Type B pancreatic cell (in vitro differentiated cells): ENCODE measurements around the gene MSI2. TPM values are rescaled to one million over a fixed set of nuclear protein-coding genes. Genes with fewer than 3 reads are reported as not detected.

Experiments
- DNase-seq: peaks from one replicate; pipeline ENCODE4 v3.0.0; 2021; ENCODE audit warnings: mixed read lengths; ENCODE audit not compliant: unreplicated experiment; ENCODE audit errors: extremely low spot score
- H3K27ac Mint-ChIP-seq: 2 replicates; pipeline ENCODE4 v1.8.0; 2021; ENCODE audit warnings: mild to moderate bottlenecking, mixed read lengths
- H3K27me3 Mint-ChIP-seq: 2 replicates; pipeline ENCODE4 v1.8.0; 2021; ENCODE audit warnings: mixed read lengths
- H3K36me3 Mint-ChIP-seq: 2 replicates; pipeline ENCODE4 v1.8.0; 2021; ENCODE audit warnings: mixed read lengths
- H3K4me1 Mint-ChIP-seq: one replicate; pipeline ENCODE4 v1.8.0; 2021; ENCODE audit warnings: mixed read lengths; ENCODE audit not compliant: unreplicated experiment
- H3K4me3 Mint-ChIP-seq: 2 replicates; pipeline ENCODE4 v1.8.0; 2021; ENCODE audit warnings: mild to moderate bottlenecking, mixed read lengths
- H3K9me3 Mint-ChIP-seq: 2 replicates; pipeline ENCODE4 v1.8.0; 2021; ENCODE audit warnings: mixed read lengths
- total RNA-seq: library from RNA; stranded (reverse); gene quantifications from 2 replicates; pipeline ENCODE4 v1.2.1, GENCODE V29; 2021; ENCODE audit warnings: low replicate concordance
- TF ChIP-seq, protein P1 (sequence below): fragments of 200-600 bp; sonication (generic); conservative IDR thresholded peaks from 2 replicates; pipeline ENCODE4 v1.5.0; 2021; ENCODE audit warnings: antibody characterized with exemption, mild to moderate bottlenecking

The MSI2 gene
- total RNA-seq, 1 donor from 2014 or later, result 158 TPM

DNA sequence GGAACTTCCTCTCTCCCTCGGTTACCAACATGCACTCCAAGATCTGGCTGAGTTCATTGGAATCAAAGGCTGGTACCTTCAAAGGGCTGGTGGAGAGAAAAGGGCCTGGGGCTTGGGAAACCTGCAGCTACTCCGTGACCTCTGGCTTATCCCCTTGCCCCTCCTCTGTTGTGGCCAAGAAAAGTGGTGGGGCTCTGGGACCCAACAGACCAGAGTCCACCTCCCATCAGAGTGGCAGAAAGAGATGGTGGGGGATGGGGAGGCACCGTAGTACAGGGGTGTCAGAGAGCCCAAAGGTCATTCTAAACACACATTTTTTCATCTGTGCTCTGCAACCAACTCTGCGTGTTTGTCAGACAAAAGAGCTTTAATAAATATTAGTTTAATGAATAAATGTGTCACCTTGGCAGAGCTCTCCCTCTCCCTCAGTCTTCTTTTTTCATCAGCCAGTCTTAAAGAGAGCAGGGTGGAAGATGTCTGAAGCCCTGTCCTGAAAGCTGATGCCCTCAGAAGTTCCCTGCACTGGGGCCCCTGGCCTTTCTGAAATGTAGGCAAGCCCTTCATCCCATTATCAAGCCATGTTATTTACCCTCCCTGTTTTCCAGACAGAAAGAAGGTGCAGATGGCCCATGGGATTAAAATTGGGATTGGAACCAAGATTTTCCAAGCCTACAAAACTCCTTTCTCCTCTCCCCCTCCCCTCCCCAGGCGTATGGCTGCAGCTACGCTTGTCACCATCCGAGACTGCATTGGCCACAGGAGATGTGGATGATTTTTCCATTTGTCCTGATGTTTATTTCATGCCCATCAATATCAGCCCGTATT is 261.5 kb downstream of the MSI2 start:
- Mint-ChIP-seq H3K4me1 (peaks cover 63% of the 10 kb centered on the region), H3K9me3 (no peaks in the 10 kb centered on the region), H3K36me3 (peaks cover 9% of the 10 kb centered on the region), H3K27ac (peak overlapping the region; percentile 53), H3K27me3 (no peaks in the 10 kb centered on the region), H3K4me3 (peak overlapping the region; percentile 43)
- no peak for DNase-seq
- TF ChIP-seq, protein P1, sequence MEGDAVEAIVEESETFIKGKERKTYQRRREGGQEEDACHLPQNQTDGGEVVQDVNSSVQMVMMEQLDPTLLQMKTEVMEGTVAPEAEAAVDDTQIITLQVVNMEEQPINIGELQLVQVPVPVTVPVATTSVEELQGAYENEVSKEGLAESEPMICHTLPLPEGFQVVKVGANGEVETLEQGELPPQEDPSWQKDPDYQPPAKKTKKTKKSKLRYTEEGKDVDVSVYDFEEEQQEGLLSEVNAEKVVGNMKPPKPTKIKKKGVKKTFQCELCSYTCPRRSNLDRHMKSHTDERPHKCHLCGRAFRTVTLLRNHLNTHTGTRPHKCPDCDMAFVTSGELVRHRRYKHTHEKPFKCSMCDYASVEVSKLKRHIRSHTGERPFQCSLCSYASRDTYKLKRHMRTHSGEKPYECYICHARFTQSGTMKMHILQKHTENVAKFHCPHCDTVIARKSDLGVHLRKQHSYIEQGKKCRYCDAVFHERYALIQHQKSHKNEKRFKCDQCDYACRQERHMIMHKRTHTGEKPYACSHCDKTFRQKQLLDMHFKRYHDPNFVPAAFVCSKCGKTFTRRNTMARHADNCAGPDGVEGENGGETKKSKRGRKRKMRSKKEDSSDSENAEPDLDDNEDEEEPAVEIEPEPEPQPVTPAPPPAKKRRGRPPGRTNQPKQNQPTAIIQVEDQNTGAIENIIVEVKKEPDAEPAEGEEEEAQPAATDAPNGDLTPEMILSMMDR, result no peak

DNA sequence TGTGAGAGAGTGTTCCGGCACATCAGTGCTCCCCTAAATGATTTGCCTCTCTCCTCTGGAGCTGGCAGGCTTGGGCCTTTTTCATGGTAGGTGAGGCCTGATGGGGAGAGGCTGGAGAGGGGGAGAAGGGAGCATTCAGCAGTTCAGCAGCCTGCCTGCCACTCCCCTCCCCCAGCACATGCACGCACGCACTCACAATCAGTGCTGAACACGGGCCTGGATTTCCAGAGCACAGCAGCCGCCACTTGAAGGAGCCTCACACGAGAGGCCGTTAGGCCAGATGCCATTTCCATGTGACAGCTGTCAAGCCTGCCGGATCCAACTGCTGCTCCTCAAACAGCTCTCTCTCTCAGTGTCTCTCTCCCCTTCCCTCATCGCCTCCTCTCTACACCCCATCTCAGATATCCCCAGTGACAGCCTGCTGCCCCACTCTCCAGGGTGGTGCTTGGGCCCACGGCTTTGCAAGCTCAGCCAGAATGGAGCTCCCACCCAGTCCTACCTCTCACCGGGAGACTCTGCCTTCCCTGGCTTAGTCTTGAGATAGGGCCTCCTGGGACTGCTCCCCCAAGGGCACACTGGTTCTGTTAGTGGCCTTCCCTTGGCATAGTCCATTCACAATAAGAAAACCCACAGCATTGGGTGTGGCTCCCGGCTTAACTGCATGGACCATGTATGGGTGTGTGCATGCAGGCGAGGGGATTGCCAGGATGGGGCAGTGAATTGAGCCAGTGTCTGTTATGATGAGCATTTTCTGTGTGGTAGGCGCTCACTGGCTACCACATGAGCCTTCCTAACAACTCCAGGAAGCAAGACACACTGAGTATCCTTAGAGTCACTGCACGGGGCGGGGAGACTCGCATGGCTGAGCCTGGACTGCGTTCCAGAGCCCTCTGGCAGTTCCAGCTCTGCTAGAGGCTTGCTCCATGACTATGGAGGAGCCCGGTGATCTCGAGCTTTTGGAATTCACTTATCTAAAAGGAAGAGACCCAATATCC is 262.6 kb downstream of the MSI2 start:
- no peak for DNase-seq
- peak overlapping the region; percentile 65 for H3K27ac Mint-ChIP-seq
- H3K4me1 Mint-ChIP-seq, result peaks cover 63% of the 10 kb centered on the region
- H3K36me3 Mint-ChIP-seq, result peaks cover 9% of the 10 kb centered on the region
- H3K9me3 Mint-ChIP-seq, result no peaks in the 10 kb centered on the region
- TF ChIP-seq, protein P1, result no peak
- H3K4me3 Mint-ChIP-seq, result no peak overlapping the region
- no peaks in the 10 kb centered on the region for H3K27me3 Mint-ChIP-seq

DNA sequence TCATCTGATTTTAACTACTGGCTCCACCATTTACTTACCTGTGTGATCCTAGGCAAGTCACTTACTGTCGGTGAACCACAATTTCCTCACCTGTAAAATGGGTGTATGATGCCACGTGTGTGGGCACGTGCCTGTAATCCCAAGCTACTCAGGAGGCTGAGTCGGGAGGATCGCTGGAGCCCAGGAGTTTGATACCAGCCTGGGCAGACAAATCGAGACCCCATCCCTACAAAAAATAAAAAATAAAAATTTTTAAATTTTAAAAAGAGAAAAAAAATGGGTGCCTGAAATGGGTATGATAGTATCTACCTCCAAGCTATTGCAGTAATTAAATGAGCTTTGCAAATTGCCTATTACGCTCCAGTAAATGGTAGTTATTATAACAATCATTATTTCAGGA is 263.5 kb downstream of the MSI2 start:
- Mint-ChIP-seq H3K4me1 (peaks cover 62% of the 10 kb centered on the region), H3K27ac (peak overlapping the region; percentile 65), H3K9me3 (no peaks in the 10 kb centered on the region), H3K4me3 (no peak overlapping the region), H3K27me3 (no peaks in the 10 kb centered on the region), H3K36me3 (peaks cover 6% of the 10 kb centered on the region)
- TF ChIP-seq, protein P1, result no peak
- no peak for DNase-seq

DNA sequence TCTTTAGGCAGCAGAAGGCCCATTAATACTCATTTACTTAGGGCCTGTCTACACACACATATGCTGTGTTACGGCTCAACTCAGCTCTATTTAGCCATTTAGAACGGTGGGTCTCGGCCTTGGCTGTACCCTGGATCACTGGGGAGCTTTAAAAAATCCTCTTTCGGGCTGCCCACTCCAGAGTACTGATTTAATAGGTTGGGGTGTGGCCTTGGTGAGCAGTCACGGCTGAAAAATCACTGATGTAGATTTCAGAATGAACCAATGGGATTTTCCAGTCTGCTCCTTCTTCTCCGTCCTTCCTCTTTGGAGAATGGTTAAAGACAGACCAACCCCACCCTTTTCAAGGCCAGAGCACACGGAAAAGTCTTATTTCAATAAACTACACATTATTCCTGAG is 265.3 kb downstream of the MSI2 start:
- no peak for DNase-seq
- Mint-ChIP-seq H3K9me3 (no peaks in the 10 kb centered on the region), H3K27me3 (no peaks in the 10 kb centered on the region), H3K4me3 (no peak overlapping the region), H3K27ac (no peak overlapping the region), H3K36me3 (peaks cover 3% of the 10 kb centered on the region), H3K4me1 (peaks cover 69% of the 10 kb centered on the region)
- TF ChIP-seq, protein P1, result no peak

DNA sequence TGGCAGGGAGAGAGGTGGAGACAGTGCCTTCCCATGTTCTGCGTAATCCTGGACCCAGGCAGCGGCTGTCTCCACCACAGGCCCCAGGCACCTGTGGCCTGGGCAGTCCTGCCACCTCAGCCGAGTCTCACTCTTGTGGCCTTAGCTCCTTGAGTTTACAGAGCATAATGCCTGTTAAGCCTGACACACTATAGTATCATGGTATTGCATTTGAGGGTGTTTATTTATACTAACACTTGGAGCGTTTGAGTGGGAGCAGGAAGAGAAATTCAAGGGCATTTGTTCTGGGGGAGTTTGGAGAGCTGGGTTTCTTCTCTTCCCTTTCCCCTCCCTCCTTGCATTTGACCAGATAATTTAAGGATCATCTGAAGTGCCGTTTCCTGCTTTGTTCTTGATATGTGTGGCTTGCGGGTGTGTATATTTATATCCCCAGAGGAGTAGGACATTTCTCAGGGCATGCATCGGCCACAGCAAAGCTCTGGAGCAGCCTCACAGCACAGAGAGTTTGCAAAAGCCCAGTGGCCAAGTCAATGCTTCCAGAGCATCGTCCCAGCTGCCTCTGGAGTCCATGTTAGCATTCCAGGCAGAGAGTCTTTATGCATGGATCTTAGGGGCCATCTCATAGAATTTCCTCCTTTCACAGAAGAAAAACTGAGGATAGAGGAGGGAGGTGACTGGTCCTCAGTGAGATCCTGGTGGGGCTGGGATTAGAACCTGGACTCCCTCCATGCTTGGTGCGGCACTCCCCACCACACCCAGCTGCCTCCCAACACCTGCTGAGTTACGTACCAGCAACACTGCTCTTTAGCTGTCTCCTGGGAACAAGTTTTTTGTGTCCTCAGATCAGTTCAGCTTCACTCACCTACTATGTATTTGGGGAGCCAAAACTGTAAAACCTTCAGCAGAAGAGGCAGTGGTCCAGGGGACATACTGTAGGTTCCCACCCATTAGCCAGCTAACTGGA is 266.0 kb downstream of the MSI2 start:
- Mint-ChIP-seq H3K9me3 (no peaks in the 10 kb centered on the region), H3K27ac (no peak overlapping the region), H3K36me3 (peaks cover 3% of the 10 kb centered on the region), H3K4me1 (peaks cover 64% of the 10 kb centered on the region), H3K4me3 (no peak overlapping the region), H3K27me3 (no peaks in the 10 kb centered on the region)
- no peak for DNase-seq
- TF ChIP-seq, protein P1, result no peak
